GM13976 (cell line): ENCODE results near the gene PRIMPOL.

Experiments used
- DNase-seq: peaks from one replicate; pipeline ENCODE4 v3.0.0; 2012; ENCODE audit warnings: low spot score
- in situ Hi-C: fragments of 300-500 bp; cut with MboI; formaldehyde crosslinking; loops from one replicate; pipeline ENCODE4 v1.12.0; 2022; ENCODE audit warnings: low sequenced_read_pairs, mixed read lengths, inconsistent platforms; ENCODE audit not compliant: unreplicated experiment
- TF ChIP-seq, protein P1 (sequence below): IDR thresholded peaks from 2 replicates; pipeline ENCODE4 v1.5.1; 2012; ENCODE audit warnings: borderline replicate concordance, mild to moderate bottlenecking; ENCODE audit not compliant: insufficient read depth; ENCODE audit errors: extremely low read depth, missing control alignments, control extremely low read depth

The PRIMPOL gene

DNA sequence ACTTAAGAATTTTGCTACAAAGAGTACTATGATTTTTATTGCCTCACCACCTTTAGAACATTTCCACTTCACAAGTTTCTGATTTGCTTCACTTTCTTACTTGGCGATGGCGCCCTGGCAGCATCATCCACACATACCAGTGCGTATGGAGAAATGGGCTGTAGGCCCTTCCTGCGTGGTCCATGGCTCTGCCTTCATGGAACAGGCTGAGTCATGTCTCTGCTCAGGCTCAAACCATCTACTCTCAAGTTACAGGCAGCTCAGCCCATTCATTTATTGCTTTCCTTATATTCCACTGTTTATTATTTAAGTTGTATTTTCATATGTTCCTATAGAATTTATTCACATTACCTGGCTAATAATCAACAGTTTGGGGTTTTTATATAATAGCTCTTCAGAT lies 21.4 kb upstream of the PRIMPOL start:
- in situ Hi-C loops = no loop called here
- DNase-seq = no peak
- TF ChIP-seq, protein P1, sequence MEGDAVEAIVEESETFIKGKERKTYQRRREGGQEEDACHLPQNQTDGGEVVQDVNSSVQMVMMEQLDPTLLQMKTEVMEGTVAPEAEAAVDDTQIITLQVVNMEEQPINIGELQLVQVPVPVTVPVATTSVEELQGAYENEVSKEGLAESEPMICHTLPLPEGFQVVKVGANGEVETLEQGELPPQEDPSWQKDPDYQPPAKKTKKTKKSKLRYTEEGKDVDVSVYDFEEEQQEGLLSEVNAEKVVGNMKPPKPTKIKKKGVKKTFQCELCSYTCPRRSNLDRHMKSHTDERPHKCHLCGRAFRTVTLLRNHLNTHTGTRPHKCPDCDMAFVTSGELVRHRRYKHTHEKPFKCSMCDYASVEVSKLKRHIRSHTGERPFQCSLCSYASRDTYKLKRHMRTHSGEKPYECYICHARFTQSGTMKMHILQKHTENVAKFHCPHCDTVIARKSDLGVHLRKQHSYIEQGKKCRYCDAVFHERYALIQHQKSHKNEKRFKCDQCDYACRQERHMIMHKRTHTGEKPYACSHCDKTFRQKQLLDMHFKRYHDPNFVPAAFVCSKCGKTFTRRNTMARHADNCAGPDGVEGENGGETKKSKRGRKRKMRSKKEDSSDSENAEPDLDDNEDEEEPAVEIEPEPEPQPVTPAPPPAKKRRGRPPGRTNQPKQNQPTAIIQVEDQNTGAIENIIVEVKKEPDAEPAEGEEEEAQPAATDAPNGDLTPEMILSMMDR = no peak

DNA sequence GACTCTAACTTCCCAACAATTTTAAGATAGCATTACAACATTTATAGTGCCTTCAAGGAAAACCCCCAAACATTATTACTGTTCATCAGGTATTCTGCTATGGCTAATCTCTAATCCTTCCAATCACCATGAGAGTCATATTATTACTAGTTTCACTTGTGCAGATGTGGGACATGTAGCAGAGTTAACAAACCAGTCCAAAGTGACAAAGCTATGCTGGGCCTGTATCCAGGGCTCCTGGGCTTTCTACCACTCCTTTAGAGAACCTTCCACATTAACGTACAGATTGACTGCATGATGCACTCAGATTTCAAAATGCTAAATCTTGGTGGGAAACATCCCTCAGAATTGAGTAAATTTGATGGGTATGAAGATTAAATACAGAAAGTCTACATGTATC lies 16.7 kb upstream of the PRIMPOL start:
- in situ Hi-C loops = no loop called here
- no peak for DNase-seq
- TF ChIP-seq, protein P1 = no peak

DNA sequence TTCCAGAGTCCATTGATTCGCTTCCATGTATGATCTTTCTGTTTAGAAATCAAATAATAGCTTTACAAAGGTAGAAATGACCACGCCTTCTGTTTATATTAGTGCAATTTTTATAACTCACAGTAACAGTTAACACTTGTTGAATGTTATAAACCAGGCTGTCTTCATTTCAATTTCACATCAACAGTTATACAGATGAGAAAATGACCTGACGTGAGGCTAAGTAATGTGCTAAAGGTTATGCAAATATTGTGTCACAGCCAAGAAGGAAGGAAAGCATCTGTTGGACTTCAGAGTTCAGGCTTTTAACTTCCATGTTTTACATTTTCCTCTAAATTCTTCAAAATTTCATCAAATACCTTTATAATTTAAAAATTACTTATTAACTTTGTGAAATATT lies 14.2 kb upstream of the PRIMPOL start:
- TF ChIP-seq, protein P1 = no peak
- DNase-seq = no peak
- in situ Hi-C loops = no loop called here

DNA sequence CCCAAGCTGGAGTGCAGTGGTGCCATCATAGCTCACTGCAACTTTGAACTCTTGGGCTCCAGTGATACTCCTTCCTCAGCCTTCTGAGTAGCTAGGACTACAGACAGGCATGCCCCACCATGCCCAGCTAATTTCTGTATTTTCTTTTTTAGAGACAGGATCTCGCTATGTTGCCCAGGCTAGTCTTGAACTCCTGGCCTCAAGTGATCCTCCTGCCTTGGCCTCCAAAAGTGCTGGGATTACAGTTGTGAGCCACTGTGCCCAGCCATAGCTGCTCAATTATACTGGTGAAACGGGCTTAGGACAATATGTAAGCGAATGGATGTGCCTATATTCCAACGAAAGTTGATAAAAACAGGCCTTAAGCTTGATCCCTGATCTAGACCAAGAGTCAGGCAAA lies 13.4 kb upstream of the PRIMPOL start:
- in situ Hi-C loops = no loop called here
- DNase-seq = no peak
- TF ChIP-seq, protein P1 = no peak

DNA sequence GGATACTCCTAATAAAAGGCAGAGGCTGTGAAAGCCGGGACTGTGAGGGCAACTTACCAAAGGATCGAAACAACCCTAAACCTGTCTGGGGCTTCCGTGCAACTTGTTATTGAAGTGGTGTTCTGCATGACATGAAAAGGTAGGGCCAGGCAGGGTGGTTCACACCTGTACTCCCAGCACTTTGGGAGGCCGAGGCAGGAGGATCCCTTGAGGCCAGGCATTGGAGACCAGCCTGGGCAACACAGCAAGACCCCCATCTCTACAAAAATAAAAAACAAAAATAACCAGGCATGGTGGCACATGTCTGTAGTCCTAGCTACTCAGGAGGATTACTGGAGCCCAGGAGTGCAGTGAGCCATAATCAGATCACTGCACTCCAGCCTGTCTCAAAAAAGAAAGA lies 12.6 kb upstream of the PRIMPOL start:
- in situ Hi-C loops = no loop called here
- TF ChIP-seq, protein P1 = no peak
- no peak for DNase-seq

DNA sequence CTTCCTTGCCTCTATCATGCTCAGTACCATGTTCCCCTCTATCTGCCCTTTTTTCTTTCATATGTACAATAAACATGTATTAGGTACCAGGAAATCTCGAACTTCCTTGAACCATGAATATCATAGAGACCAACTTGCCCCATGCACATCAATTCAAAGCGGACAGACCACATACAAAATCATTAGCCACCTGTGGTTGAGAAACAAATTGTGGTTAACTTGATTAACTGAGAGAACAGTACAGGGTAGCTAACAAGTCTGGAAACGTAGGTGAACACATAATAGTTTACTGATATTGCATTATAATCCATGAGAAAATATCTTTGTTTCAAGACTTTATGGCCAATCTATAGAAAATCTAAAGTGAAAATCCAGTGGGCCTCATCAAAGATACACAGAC lies 8.5 kb upstream of the PRIMPOL start:
- in situ Hi-C loops = loop anchor here (10.0 kb wide), 1 partner anchor 376 kb away; no protein-coding TSS in a partner anchor
- DNase-seq = no peak
- TF ChIP-seq, protein P1 = no peak

DNA sequence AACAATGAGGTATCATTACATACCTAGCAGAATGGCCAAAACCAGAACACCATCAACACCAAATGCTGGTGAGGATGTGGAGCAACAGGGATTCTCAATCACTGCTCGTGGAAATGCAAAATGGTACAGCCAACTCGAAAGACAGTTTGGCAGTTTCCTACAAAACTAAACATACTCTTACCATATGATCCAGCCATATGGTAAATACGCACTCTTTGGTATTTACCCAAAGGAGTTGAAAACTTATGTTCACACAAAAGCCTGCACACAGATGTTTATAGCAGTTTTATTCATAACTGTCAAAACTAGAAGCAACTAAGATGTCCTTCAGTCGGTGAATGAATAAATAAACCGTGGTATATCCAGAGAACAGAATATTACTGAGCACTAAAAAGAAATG lies 8.1 kb upstream of the PRIMPOL start:
- DNase-seq = no peak
- TF ChIP-seq, protein P1 = no peak
- in situ Hi-C loops = loop anchor here (10.0 kb wide), 1 partner anchor 377 kb away; no protein-coding TSS in a partner anchor
